ENCODE data around the gene DSE. TPM values are rescaled to one million over a fixed set of nuclear protein-coding genes. Genes with fewer than 3 reads are reported as not detected.
A peak's percentile ranks its signal among the peaks of the same experiment; 100 is the strongest.

Gene DSE
- polyA plus RNA-seq, 1 donor = 31.4 TPM

GRCh38 chr6:116362276-116362675 is 8.5 kb upstream of the DSE start:
- DNase-seq (ENCODE audit: low read depth) = no peak

- DNase-seq (ENCODE audit: low read depth) = no peak
Observed at GRCh38 chr6:116363759-116364158, 7.0 kb upstream of the DSE start.

GRCh38 chr6:116364321-116364720 is 6.4 kb upstream of the DSE start:
- DNase-seq (ENCODE audit: low read depth) = no peak

- no peak for DNase-seq (ENCODE audit: low read depth)
Observed at GRCh38 chr6:116365743-116366142, 5.0 kb upstream of the DSE start.

GRCh38 chr6:116366740-116367275 is 3.9 kb upstream of the DSE start:
- no peak for DNase-seq (ENCODE audit: low read depth)

GRCh38 chr6:116369540-116369939 is 1.2 kb upstream of the DSE start:
- no peak for DNase-seq (ENCODE audit: low read depth)

- no peak for DNase-seq (ENCODE audit: low read depth)
Observed at GRCh38 chr6:116369964-116370759, 585 bp upstream of the DSE start.

GRCh38 chr6:116371120-116371917 is 572 bp downstream of the DSE start:
- peak; percentile 60 for DNase-seq (ENCODE audit: low read depth)

GRCh38 chr6:116371918-116372209 is 1.1 kb downstream of the DSE start:
- no peak for DNase-seq (ENCODE audit: low read depth)

- DNase-seq (ENCODE audit: low read depth) = no peak
Observed at GRCh38 chr6:116373300-116373699, 2.6 kb downstream of the DSE start.

GRCh38 chr6:116373940-116374339 is 3.2 kb downstream of the DSE start:
- no peak for DNase-seq (ENCODE audit: low read depth)

- no peak for DNase-seq (ENCODE audit: low read depth)
Observed at GRCh38 chr6:116374586-116374985, 3.8 kb downstream of the DSE start.

GRCh38 chr6:116375262-116375661 is 4.5 kb downstream of the DSE start:
- DNase-seq (ENCODE audit: low read depth) = no peak

- DNase-seq (ENCODE audit: low read depth) = no peak
Observed at GRCh38 chr6:116376149-116376548, 5.4 kb downstream of the DSE start.

- no peak for DNase-seq (ENCODE audit: low read depth)
Observed at GRCh38 chr6:116379764-116380163, 9.0 kb downstream of the DSE start.

GRCh38 chr6:116380346-116380745 is 9.6 kb downstream of the DSE start:
- no peak for DNase-seq (ENCODE audit: low read depth)

GRCh38 chr6:116381000-116381399 is 10.3 kb downstream of the DSE start:
- DNase-seq (ENCODE audit: low read depth) = no peak

GRCh38 chr6:116382587-116382986 is 11.8 kb downstream of the DSE start:
- no peak for DNase-seq (ENCODE audit: low read depth)

- no peak for DNase-seq (ENCODE audit: low read depth)
Observed at GRCh38 chr6:116384727-116385458, 14.1 kb downstream of the DSE start.

GRCh38 chr6:116385459-116385802 is 14.7 kb downstream of the DSE start:
- no peak for DNase-seq (ENCODE audit: low read depth)

- DNase-seq (ENCODE audit: low read depth) = no peak
Observed at GRCh38 chr6:116385921-116386320, 15.2 kb downstream of the DSE start.

GRCh38 chr6:116386581-116387299 is 16.0 kb downstream of the DSE start:
- no peak for DNase-seq (ENCODE audit: low read depth)
